CD4-positive, alpha-beta T cell treated with Interleukin-10 for 1 hour (primary cell): ENCODE measurements around the gene AP3S2.

Source experiments
- DNase-seq: peaks from one replicate; pipeline ENCODE4 v3.0.0-alpha.2; 2020

Gene AP3S2

DNA sequence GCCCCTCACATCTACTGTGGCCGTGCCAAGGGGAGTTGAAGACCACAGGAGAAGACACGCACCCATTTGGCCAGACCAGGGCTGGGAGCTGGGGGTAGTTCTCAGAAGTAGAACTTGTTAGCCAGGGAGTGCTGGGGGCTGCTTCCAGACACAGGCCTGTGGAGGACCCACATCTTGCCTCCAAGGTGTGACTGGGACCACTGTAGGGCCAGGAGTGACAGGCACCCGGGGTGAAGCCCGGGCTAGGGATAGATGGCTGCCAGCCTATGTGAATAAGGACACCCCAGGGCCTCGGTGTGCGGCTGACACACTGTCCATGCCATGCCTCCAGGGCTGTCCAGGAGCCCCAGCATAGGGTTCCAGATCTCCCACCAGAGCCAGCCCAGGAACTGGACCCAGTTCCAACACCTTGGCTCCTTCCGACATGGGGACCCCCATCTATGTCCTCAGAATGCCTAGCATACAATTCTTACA lies 80.9 kb downstream of the AP3S2 start:
- DNase-seq: no peak

DNA sequence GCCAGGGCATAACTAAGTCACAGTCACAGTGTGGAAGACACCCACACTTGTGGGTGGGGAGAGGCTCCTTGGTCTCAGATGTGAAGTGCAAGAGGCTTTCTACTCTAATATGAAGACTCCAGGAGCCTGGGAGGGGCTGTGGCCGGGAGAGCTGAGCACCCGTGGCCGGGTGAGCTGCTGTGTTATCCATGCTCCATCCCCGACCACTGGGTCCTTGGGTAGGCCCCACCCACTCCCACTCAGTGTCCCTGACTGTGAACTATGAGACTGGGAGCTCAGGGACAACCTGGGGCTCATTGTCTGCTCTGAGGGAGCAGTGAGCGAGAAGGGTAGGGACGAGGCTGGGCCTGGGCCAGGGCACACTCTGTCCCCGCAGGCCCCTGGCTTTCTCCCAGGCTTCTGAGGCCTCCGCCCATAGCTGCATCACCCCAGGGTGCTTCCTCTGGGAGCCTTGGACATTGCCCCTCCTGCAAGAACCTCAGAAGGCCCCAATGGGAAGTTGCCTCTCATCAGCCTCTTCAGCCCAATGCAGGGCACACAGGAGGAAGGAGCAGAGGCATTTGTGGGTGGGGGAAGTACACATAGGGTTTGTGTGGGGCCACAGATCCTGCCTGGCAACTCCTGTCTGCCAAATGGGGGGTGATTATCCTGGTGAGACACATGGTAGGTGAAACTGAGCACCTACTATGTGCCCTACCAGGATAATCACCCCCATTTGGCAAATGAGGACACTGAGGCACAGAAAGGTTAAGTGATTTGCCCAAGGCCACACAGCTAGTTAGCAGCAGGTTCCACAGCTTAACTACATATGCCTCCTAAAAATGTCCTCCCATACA lies 81.6 kb downstream of the AP3S2 start:
- no peak for DNase-seq

DNA sequence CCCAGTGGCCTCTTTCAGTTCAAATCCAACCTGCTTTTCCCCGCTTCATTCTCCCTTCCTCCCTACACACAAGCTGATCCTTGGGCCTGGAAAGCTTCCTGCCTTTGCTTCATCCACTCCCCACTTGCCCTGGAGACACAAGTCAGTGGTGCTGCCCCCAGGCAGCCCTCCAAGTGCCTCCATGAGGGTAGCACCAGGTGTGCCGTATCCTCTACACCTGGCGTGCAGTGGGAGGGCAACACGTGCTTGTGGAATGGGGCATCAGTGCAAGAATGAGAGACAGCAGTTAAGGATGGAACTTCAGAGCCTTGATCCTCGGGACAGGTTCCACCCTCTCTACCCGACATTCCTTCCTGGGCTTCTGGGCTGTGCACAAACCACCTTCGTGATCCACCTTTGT lies 83.0 kb downstream of the AP3S2 start:
- DNase-seq: no peak

DNA sequence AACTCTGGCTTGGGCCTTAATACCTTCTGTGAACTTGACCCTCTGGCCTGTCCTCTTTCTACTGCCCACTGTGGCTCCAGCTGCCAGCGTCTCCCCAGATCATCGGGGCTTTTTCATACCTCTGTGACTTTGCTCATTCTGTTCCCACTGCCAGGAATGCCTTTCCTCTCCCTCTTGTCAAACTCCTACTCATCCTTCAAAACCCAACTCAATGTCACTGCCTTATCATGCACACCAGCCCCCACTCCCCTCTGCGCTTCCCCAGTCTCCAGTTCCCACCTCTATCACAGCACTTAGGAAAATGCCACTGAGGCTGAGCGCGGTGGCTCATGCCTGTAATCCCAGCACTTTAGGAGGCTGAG lies 84.0 kb downstream of the AP3S2 start:
- no peak for DNase-seq

DNA sequence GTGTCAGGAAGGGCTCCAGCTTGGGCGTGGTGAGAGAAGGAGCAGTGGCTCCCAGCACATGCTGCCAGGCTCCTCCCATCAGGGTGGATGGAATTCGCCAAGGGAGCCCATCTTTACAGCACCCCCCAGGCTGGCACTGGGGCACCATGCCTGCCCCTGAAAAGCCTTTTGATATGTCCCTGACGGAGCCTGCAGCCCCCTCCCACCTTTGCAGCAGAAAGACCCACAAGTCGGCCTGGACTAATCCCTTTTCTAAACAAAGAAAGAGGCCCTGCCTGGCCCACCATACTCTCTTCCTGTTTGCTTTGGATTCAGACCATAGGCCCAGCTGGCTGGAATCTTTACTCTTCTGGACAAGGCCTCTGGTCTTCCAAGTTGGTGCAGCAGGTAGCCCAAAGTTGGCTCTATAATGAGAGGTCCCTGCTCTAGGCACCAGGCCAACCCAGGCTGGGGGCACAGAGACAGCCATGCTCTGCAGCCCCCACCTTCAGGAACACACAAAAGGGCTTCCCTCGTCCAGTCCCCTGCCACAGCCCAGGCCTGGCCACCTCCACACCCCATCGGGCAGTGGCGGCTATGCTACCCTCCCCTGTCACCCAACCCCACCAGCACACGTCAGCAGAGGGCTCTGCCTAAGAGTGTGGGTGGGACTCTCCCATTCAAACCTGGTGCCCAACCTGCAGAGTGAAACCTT lies 84.6 kb downstream of the AP3S2 start:
- DNase-seq: no peak

DNA sequence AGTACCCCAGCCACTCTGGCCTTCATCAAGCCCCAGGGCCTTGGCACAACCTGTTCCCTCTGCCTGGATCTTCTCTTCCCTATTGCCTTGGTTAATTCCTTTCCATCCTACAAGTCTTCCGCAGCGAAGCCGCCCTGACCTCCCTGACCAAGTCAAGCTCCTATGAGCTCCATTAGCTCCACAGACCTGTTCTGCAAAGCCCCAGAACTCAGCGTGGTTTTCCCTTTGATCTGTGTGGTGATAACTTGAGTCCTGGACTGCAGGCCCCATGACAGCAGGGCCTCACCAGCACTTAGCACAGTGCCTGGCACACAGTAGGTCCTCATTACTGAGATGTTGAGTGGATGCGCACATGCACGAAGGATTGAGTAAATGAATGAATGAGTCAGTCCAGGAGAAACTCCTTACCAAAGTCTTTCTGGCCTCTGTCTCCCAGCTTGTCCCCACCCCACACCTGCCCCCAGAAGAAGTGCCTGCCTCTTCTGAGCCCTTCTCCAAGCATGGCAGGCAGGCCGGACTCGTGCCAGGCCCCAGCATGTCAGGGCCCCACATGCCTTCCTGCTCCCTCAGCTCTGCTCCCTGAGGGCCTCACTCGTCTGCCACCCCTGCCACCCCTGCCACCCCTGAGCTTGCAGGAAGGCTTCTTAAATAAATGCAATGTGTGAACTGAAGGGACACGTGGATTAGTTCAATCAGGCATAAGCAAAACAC lies 85.5 kb downstream of the AP3S2 start:
- no peak for DNase-seq

DNA sequence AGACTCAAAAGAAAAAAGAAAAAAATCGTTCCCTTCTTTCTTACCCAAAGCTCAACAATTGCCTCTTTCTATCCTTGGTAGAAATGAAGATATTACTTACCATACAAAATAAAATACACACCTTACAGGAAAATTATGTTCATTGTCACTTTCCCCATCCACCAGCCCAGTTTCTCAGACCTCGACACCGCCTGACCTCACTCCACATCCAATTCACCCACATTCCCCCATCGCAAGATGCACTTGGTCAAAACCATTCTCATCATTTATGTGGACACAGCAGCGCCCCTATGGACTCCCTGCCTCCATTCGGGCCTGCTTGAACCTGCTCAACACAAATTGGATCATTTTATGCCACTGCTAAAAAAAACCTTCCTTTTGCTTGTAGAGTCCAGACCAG lies 86.1 kb downstream of the AP3S2 start:
- DNase-seq: no peak

DNA sequence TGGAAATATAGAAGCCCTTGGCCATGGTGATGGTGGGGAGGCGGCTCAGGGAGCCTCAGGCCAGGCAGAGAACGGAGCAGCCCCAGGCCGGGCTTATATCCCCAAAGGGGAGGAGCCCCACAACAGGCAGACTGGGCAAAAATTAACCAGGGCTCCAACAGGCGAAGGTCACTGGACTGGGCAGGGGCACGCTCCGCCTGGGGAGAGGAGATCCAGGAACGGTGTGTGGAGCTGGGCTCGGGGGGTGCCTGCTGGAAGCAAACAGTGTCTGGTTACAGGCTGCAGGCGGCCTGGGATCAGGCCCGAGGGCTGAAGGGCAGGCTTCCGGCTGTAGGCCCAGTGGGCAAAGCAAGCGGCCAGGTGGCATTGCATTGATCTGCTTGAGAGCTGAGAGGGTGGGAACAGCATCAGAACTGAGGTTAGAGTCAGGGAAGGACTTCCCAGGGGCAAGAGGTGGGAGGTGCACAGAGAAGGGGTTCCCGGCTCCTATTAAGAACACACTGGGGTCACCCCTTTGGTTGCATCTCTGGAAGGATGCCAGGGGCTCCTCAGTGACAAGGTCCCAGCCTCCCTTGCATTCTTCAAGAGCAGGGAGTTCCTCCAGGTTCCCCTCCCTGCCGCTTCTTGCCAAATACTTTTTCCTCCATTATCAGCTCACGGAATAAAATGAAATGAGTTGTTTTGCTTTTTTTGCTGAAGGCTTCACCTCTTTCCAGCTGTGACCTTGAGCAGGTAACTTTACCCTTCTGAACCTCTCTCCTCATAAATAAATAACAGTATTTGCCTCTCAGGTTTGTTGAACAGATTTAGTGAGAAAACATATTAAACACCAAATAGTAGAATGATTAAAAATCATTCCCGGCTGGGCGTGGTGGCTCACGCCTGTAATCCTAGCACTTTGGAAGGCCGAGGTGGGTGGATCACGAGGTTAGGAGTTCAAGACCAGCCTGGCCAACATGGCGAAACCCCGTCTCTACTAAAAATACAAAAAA lies 86.9 kb downstream of the AP3S2 start:
- no peak for DNase-seq

DNA sequence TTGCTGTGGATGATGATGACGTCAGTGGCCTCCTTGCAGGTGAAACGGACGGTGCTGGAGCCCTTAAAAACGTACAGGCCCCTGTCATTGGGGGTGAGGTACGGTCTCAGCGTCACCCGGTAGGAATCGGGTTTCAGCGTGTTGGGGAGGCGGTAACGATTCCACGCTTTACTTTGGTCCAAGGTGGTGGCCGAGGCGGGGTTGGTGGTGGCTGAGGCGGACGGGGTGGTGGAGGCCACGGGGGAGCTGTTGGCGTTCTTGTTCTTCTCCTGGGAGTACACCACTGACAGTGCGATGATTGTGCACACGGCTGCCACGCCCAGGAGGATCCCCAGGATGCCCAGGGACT lies 87.6 kb downstream of the AP3S2 start:
- no peak for DNase-seq

DNA sequence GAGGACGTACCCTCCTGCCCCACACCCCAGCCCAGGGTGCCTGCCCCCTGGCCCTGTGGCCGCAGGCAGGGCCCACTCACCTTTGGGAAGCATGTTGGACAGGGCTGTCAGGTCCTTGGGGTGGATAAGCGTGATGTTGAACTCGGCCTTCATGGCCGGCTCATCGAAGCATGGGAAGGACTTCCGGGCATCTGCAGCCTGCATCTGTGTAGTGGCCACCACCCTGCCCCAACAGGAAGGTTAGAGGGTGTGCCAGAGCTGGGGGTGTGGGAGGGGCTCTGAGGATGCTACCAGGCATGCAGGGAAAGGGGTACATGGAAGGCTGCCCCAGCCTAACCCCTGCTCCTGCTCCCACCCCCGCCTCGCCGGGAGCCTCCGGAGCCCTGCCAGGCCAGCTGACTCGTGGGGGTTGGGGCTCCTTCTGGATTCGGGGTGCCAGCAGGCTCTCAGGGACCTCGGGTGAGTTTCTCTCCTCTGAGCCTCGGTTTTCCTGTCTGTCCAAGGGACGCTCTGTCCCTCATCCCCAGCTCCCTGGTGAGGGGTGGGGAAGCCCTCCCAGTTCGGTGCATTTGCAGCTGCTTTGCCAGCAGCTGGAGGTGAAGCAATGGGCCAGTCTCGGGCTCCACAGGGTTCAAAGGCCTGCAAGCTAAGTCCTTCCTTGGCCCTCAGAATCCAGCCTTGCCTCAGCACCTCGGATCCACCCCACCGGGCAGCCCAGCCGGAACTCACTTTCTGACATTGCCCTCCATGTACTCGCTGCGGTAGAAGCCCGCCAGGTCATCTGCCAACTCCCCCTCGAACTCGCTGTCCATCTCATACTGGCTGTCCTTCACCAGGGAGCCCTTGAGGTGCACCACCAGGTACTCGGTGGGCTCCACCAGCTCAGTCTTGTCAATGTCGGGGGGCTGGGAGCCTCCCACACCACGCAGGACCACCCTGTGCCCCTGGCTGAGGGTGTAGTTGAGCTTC lies 88.3 kb downstream of the AP3S2 start:
- no peak for DNase-seq

DNA sequence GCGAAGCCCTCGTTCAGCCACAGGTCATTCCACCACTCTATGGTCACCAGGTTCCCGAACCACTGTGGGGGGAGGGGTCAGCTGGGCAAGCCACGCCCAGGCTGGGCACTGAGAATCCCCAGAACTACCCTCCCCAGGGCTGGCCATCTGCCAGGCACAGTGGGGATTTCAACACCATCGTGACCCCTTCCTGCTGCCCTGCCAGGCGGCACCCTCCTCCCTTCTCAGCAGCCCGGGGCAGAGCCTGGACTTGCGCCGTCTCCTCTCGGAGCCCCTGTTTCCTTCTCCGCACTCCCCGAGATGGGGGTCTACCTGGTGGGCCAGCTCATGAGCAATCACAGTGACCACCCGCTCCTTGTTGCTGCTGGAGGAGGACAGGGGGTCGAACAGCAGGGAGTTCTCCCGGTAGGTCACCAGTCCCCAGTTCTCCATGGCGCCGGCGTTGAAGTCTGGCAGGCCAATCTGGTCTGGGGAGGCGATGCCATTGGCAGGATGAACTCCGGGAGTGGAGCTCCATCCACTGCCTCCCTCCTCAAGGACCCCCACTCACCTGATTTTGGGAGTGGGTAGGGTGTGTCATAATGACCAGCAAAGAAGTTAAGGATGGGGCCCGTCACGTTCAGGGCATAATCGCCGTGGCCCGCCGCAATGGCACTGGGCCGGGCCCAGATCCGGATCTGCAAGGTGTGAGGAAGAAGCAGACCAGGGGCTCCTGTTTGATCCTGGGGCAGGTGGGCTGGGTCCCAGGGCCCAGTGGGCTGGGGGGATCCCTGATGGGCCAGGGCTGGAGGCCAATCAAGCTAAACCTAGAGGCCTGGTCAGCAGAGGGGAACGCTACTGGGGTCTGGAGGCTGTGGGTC lies 89.6 kb downstream of the AP3S2 start:
- DNase-seq: no peak

DNA sequence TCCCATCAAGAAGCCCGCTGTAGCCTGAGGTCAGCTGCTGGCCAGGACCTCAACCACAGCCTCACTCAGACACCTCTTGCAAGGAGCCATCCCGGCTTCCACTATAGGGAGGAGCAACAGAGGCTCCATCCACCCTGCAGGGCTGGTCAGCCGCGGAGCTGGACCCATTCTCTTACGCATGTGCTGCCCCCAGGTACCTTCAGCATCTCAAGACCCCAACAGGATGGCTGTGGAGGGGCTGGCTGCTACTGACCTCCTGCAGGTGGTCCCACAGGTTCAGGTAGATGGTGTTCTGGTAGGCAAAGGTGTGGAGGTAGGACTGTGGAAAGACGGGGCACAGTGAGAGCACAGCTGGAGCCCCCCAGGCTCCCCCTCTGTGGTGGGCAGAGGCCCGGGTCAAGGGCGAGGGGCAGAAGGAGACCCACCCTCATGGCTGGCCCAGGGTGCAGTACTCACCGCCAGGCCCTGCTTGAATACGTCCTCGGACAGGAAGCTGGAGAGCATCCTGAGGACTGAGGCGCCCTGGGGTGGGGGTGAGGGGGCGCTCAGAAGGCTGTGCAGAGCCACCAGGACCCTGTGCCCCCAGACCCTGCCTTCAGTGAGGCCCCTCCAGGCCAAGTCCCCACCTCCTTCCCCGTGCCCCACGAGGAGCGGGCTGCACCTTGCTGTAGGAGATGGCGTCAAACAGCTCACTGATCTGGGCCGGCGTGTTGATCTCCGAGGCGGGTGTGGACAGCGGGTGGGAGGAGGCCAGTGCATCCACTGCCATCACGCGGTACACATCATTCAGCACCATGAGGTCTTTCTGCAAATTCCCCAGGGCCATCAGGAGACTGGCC lies 90.6 kb downstream of the AP3S2 start:
- no peak for DNase-seq

DNA sequence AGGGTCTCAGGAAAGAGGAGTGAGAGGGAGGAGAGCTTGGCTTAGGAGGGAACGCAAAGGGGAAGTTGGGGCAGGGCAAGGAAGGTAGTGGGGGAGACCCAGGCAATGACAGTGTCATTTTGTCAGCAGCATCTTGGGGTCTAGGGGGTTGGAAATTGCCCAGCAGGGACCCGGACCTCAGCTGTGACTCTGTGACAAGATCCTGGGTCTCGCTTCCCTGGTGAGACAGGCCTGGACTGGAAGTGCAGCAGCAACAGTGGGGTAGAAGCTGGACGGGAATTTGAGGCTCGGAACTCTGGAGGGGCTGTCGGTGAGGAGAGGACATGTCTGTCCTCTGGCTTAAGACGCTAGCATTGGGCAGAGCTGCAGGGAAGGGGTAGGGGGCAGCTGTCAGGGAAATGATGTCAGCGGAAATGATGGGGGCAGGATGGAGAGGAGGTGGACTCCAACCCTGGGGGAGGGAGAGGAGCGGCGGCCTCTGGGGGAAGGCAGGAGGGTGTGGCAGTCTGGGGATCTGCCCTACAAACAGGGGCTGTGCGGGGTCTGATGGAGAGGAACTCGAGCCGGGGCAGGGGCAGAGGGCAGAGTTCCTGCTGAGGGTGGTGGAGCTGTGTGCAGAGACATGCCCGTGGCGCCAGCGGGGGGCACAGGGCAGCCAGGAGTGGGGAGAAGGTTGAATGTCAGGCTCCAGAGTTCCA lies 91.4 kb downstream of the AP3S2 start:
- no peak for DNase-seq

DNA sequence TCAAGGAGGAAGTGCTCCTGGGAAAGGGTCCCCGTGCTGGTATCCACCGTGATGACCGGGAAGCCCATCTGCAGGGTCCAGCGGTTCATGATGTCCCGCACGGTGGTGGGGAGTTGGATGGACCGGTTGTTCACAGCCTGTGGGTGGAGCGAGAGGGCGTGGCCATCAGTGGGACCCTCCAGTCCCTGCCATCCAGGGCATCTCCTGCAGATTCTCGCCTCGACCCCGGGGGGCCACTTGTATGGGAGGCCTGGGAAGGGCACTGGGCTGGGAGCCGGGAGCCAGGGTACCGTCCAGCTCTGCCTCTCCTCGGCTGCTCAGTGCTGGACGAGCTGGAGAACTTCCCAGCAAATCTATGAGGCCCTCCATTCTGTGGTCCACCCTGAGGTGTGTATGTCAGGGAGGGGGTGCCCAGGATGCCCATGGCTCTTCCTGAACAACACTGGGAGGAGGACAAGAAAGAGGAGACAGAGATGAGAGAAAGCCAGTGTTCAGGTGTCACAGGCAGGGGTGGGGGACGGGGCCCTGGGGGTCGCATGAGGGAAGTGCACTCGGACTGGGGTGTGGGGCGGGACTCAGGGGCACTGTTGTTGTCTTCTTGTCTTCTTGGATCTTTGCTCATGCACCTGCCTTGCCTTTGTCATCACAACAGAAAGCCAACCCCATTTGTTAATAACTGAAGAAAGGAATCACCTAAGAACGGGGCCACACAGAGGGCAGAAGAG lies 92.2 kb downstream of the AP3S2 start:
- no peak for DNase-seq

DNA sequence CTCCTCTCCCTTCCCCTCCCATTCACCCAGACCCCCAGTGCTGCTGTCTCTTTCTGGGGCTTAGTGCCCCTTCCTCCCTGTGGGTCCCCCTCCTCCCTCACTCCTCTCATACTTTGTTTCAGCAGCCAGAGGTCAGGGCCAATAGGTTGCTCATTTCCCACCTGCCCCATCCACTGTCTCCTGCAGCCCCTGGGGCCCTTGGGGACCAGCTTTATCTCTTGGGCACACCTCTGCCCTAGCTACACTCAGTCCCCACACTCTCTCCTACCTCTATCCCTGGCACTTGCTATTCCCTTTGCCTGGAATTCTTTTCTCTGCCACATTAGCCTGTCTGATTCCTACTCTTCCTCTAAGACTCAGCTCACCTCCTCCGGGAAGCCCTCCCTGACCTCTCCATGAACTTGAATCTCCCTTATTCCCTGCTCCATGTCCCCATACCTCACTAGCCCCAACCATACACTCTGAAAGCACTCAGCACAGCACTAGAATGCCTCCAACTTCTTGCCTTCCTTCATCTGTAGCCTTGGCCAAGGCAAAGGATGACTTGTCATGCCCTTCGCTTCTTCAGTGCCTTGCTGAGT lies 93.8 kb downstream of the AP3S2 start:
- DNase-seq: no peak

DNA sequence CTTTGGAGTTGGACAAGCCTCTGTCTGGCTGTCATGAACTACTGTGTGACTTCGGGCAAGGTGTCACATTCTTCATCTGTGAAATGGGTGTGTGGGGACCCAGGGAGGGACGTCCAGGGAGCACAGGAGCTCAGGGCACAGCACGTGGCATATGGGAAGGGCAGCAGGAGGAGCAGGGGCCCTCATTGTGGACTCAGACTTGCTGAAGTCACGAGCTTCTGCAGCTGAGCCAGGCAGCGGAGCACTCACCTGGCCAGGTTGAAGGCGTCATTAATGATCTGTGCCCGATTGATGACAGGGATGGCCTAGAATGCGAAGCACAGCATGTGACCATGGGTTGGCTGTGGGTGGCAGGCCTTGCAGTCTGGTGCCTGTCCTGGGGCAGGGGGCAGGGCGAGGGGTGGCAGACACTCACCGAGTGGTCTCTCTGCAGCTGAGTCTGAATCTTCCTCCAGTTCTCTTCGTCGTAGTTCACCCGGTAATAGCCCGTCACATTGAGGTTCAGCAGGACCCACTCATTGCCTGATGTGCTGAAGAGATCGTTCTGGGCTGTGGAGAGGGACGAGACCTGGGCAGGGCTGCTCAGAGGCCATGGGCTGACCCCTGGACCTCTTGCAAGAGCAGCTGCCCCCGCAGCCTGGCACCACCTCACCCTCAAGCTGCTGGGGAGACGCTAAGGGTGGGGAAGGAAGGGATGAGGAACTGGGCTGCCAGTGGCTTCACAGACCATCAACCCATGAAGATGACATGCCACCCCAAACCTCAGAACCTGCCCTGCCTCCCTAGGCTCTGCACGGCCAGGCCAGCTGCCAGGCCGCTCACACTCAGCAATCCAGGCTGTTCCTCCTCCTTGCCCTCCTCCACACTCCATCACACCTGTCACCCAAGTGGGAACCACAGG lies 94.5 kb downstream of the AP3S2 start:
- no peak for DNase-seq
